Measurements from ENCODE around the gene B3GALT5. TPM values are rescaled to one million over a fixed set of nuclear protein-coding genes. Genes with fewer than 3 reads are reported as not detected.

The B3GALT5 gene
- total and polyA plus RNA-seq, 2 of the 4 experiments (the other 2 are of a cell fraction) = 0.05 to 0.18 TPM

DNA sequence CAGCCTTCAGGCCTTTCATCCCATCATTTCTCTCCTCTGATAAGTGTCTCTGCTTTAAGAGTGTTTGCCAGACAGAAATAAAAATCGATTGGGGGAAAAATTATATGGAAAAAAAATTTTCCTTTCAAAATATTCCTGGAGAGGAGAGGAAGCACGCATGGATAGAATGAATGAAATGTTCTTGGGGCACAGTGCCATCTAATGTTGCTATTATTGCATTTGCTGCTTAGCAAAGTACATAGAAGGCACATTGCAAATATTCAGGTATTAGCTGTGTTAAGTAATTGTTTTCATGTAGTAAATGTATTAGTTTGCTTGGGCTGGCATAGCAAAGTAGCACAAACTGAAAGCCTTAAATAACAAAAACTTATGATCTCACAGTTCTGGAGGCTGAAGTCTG, 18.1 kb downstream of the B3GALT5 start:
- Histone ChIP-seq H2BK5ac (ENCODE audit: low read depth, low read length, poor library complexity, severe bottlenecking) (no peak overlapping the region), H3K9me1 (ENCODE audit: insufficient read depth, low read length) (peaks cover 8% of the 10 kb centered on the region; the same call in 1 of the 2 replicates), H3K56ac (ENCODE audit: extremely low read depth, insufficient read depth, low read length) (no peak overlapping the region), H2AK5ac (ENCODE audit: low read depth, low read length) (no peak overlapping the region), H3K36me3 (ENCODE audit: control insufficient read depth, insufficient read depth, low read length) (no peaks in the 10 kb centered on the region), H3K4me2 (ENCODE audit: low read depth, low read length) (no peak overlapping the region), H2AFZ (replicated peaks; ENCODE audit: low read length, poor library complexity) (no peak overlapping the region), H2BK20ac (ENCODE audit: low read depth, low read length) (no peak overlapping the region), H3K18ac (ENCODE audit: low read depth, low read length) (no peak overlapping the region; the same call in 1 of the 2 replicates), H4K20me1 (ENCODE audit: insufficient read depth, low read length) (no peaks in the 10 kb centered on the region), H3K9me3 (ENCODE audit: control insufficient read depth, insufficient read depth, low read length) (no peaks in the 10 kb centered on the region), H2BK15ac (ENCODE audit: low read depth, low read length) (no peak overlapping the region), H3K9ac (ENCODE audit: low read depth, low read length) (no peak overlapping the region), H3K23ac (ENCODE audit: low read depth, low read length) (no peak overlapping the region), H3K27me3 (ENCODE audit: control insufficient read depth, insufficient read depth, low read length) (no peaks in the 10 kb centered on the region), H3K14ac (replicated peaks; ENCODE audit: low read depth, low read length) (no peak overlapping the region; the same call in 1 of the 2 replicates), H2AK9ac (replicated peaks; ENCODE audit: low read depth, low read length, poor library complexity) (no peak overlapping the region), H3K4me1 (ENCODE audit: control insufficient read depth, insufficient read depth, low read length) (peaks cover 11% of the 10 kb centered on the region; the same call in 1 of the 2 replicates), H2BK120ac (ENCODE audit: low read depth, low read length) (no peak overlapping the region), H3K4ac (ENCODE audit: low read depth, low read length) (peak overlapping the region; percentile 33; the same call in 1 of the 2 replicates), H3K79me1 (ENCODE audit: low read depth in 1 of 2, low read length in 2 of 2) (no peaks in the 10 kb centered on the region), H4K5ac (ENCODE audit: low read depth, low read length) (no peak overlapping the region), H4K8ac (ENCODE audit: low read depth in 2 of 2, low read length in 2 of 2) (no peak overlapping the region), H3K27ac (ENCODE audit: insufficient read depth, low read length) (no peak overlapping the region), H4K91ac (ENCODE audit: insufficient read depth, low read depth, low read length) (no peak overlapping the region), H3K4me3 (ENCODE audit: insufficient read depth, low read depth, low read length) (no peak overlapping the region)
- dilution Hi-C loops (cut with HindIII; ENCODE audit: low sequenced_read_pairs, unreplicated experiment) (no loop called here), intact Hi-C loops (cut with micrococcal nuclease) (no loop called here), in situ Hi-C loops (cut with MboI; ENCODE audit: low sequenced_read_pairs) (no loop called here)
- BruUV-seq (replicated peaks) = no TSS peak
- TF ChIP-seq MAZ (IDR thresholded peaks at IDR 0.05; ENCODE audit: borderline replicate concordance, low read depth, low read length) (no peak), RAD21 (IDR thresholded peaks at IDR 0.05; ENCODE audit: low read length) (no peak), ELK1 (IDR thresholded peaks at IDR 0.05; ENCODE audit: borderline replicate concordance, low read depth, low read length) (no peak), SMC3 (IDR thresholded peaks at IDR 0.05; ENCODE audit: low read depth, low read length) (no peak), BHLHE40 (IDR thresholded peaks at IDR 0.05; ENCODE audit: low read depth, low read length) (no peak), POLR2A (IDR thresholded peaks at IDR 0.05; ENCODE audit: low read depth, low read length) (no peak), USF2 (IDR thresholded peaks at IDR 0.05; ENCODE audit: low read depth, low read length) (no peak)
- ChIA-PET CTCF (no interaction called here), POLR2A (ENCODE audit: unreplicated experiment) (no interaction called here)
- peak; percentile 3 for DNase-seq
- no CpG with 5 or more reads among the region's 2 CpGs for WGBS, 2 experiments (ENCODE audit: extremely low coverage in 2 of 2, insufficient read length in 1 of 2)
- no peak for ATAC-seq (ENCODE audit: low read depth)
